K562 (cell line): Measurements from ENCODE around the gene TUT1. TPM values are rescaled to one million over a fixed set of nuclear protein-coding genes. Genes with fewer than 3 reads are reported as not detected.

Experiments
- ATAC-seq: fragments of 200-7000 bp; cut with Tn5 transposase; 3 replicates; pipeline ENCODE4 v1.9.1; 2020; ENCODE audit warnings: moderate library complexity
- BruUV-seq: library from RNA; stranded (reverse); fragments of 400-500 nt; replicated peaks from 2 replicates; lab custom pipeline; 2021; lab: Mats Ljungman, UMichigan
- CTCF ChIA-PET: fragments of 300-600 bp; formaldehyde crosslinking; extraction: SDS; loops from one replicate; lab custom pipeline; 2021; ENCODE audit warnings: low intra/inter-chr PET ratio; lab: Yijun Ruan, JAX
- POLR2A ChIA-PET: fragments of 300-600, 350-650 bp; sonication (Branson Sonifier 250); formaldehyde crosslinking; extraction: SDS; loops from one replicate; lab custom pipeline; 2021; ENCODE audit warnings: antibody characterized with exemption, inconsistent platforms; lab: Yijun Ruan, JAX
- DNase-seq, 4 experiments: peaks; one replicate each; pipeline versions ENCODE4 v3.0.0 to v3.0.0-alpha.2; 2011 to 2018; ENCODE audit warnings: low spot score in 3 of 4, mixed read lengths in 3 of 4; ENCODE audit errors: extremely low read depth in 1 of 4
- FAIRE-seq: peaks from 2 replicates; lab custom pipeline; 2011; peaks lifted over from hg19 to GRCh38; lab: Jason Lieb, UNC
- H2AFZ ChIP-seq: 2 replicates; pipeline ENCODE4 v1.6.0; 2011; ENCODE audit warnings: low read depth, low read length, control low read depth, inconsistent platforms
- H3K27ac ChIP-seq: fragments of 200-600 bp; 3 replicates; pipeline ENCODE4 v1.8.0; 2011; ENCODE audit warnings: low read depth, mild to moderate bottlenecking, control low read depth, inconsistent platforms, low read length, moderate library complexity, mixed read lengths; ENCODE audit errors: extremely low read depth
- H3K27me3 ChIP-seq, 2 experiments: fragments of 300-600 bp in 1 of 2; 2 replicates in 1 of 2; 3 replicates in 1 of 2; pipeline versions ENCODE4 v1.6.0 to v1.8.0; 2011; ENCODE audit warnings: inconsistent platforms in 2 of 2, low read length in 2 of 2, mild to moderate bottlenecking in 1 of 2, mixed read lengths in 1 of 2, moderate library complexity in 1 of 2; ENCODE audit not compliant: control insufficient read depth in 2 of 2, insufficient read depth in 2 of 2
- H3K36me3 ChIP-seq: fragments of 300-600 bp; 3 replicates; pipeline ENCODE4 v1.8.0; 2011; ENCODE audit warnings: mild to moderate bottlenecking, low read length, inconsistent platforms; ENCODE audit not compliant: control insufficient read depth, insufficient read depth
- H3K4me1 ChIP-seq, 2 experiments: fragments of 200-600 bp in 1 of 2; replicated peaks in 1 of 2; 2 replicates in 1 of 2; 3 replicates in 1 of 2; pipeline versions ENCODE4 v1.5.1 to v1.8.0; 2011; ENCODE audit warnings: inconsistent platforms in 2 of 2, low read length in 2 of 2, mild to moderate bottlenecking in 1 of 2, mixed read lengths in 1 of 2, moderate library complexity in 1 of 2; ENCODE audit not compliant: control insufficient read depth in 2 of 2, insufficient read depth in 2 of 2
- H3K4me2 ChIP-seq: 2 replicates; pipeline ENCODE4 v1.6.1; 2011; ENCODE audit warnings: low read length, control low read depth, inconsistent platforms, mixed read lengths; ENCODE audit not compliant: insufficient read depth
- H3K4me3 ChIP-seq: fragments of 200-600 bp; sonication (generic), shearing (Covaris generic); 2 replicates; pipeline ENCODE4 v1.5.1; 2016; ENCODE audit warnings: control low read depth, inconsistent platforms
- H3K79me2 ChIP-seq: fragments of 200-600 bp; 3 replicates; pipeline ENCODE4 v1.8.0; 2011; ENCODE audit warnings: low read length, inconsistent platforms; ENCODE audit not compliant: control insufficient read depth, insufficient read depth
- H3K9ac ChIP-seq, 2 experiments: 2 replicates each; pipeline versions ENCODE4 v1.6.0 to v1.6.1; 2011; ENCODE audit warnings: low read depth in 2 of 2, low read length in 2 of 2, control low read depth in 1 of 2, inconsistent platforms in 1 of 2, mild to moderate bottlenecking in 1 of 2, mixed read lengths in 1 of 2; ENCODE audit not compliant: insufficient read depth in 1 of 2
- H3K9me1 ChIP-seq: one replicate; pipeline ENCODE4 v1.6.0; 2011; ENCODE audit warnings: inconsistent platforms, mild to moderate bottlenecking, low read length, moderate library complexity; ENCODE audit not compliant: control insufficient read depth, insufficient read depth
- H3K9me3 ChIP-seq: replicated peaks from 2 replicates; pipeline ENCODE4 v1.5.1; 2011; ENCODE audit warnings: low read depth, low read length, inconsistent platforms; ENCODE audit not compliant: control insufficient read depth, insufficient read depth
- H4K20me1 ChIP-seq: replicated peaks from 2 replicates; pipeline ENCODE4 v1.6.1; 2011; ENCODE audit warnings: low read length, inconsistent platforms, mixed read lengths; ENCODE audit not compliant: control insufficient read depth, insufficient read depth
- ARID4B ChIP-seq: sonication (generic); formaldehyde crosslinking; IDR thresholded peaks from 2 replicates; pipeline ENCODE4 v1.8.0; 2022; ENCODE audit warnings: mild to moderate bottlenecking, missing genetic modification reagents
- BRCA1 ChIP-seq, 2 experiments: fragments of 450-650 bp in 1 of 2; sonication (generic) in 1 of 2; formaldehyde crosslinking in 1 of 2; IDR thresholded peaks; 2 replicates each; pipeline versions ENCODE4 v1.5.0 to v1.6.1; 2017 to 2020; ENCODE audit warnings: mild to moderate bottlenecking in 1 of 2, missing genetic modification reagents in 1 of 2
- HDAC8 ChIP-seq: fragments of 450-650 bp; IDR thresholded peaks from 2 replicates; pipeline ENCODE4 v1.6.1; 2016; ENCODE audit warnings: mild to moderate bottlenecking, missing genetic modification characterization, moderate library complexity, missing compliant biosample characterization
- POLR2G ChIP-seq: fragments of 200-400 bp; formaldehyde crosslinking; IDR thresholded peaks from 2 replicates; pipeline ENCODE4 v1.6.1; 2017; ENCODE audit warnings: low read depth, mild to moderate bottlenecking, antibody characterized with exemption, low read length, moderate library complexity
- RBFOX2 ChIP-seq: fragments of 200-400 bp; formaldehyde crosslinking; IDR thresholded peaks from 2 replicates; pipeline ENCODE4 v1.6.1; 2017; ENCODE audit warnings: low read depth, mild to moderate bottlenecking, low read length, moderate library complexity
- RUNX1 ChIP-seq: sonication (generic); IDR thresholded peaks from 2 replicates; pipeline ENCODE4 v1.6.1; 2016; ENCODE audit warnings: antibody characterized with exemption, low read depth
- SOX6 ChIP-seq: fragments of 450-650 bp; IDR thresholded peaks from 2 replicates; pipeline ENCODE4 v1.6.1; 2014; ENCODE audit warnings: mild to moderate bottlenecking
- TAF1 ChIP-seq: IDR thresholded peaks from 2 replicates; pipeline ENCODE4 v1.6.1; 2011; ENCODE audit warnings: mild to moderate bottlenecking, low read length, moderate library complexity; ENCODE audit not compliant: insufficient read depth, control insufficient read depth, severe bottlenecking; ENCODE audit errors: extremely low read depth
- TARDBP ChIP-seq: fragments of 450-650 bp; IDR thresholded peaks from 2 replicates; pipeline ENCODE4 v1.6.1; 2016
- XRCC4 ChIP-seq: IDR thresholded peaks from one replicate; pipeline ENCODE4 v1.6.1; 2011; ENCODE audit not compliant: insufficient read depth, insufficient read length; ENCODE audit errors: extremely low read depth
- ZBTB1 ChIP-seq: sonication (generic); formaldehyde crosslinking; IDR thresholded peaks from 2 replicates; pipeline ENCODE4 v1.8.1; 2023; ENCODE audit warnings: missing genetic modification reagents, low read depth, mild to moderate bottlenecking, borderline replicate concordance
- ZNF175 ChIP-seq: fragments of 200-800 bp; sonication (Bioruptor generic); IDR thresholded peaks from 2 replicates; pipeline ENCODE4 v1.6.1; 2016; ENCODE audit warnings: low read depth, mild to moderate bottlenecking, missing genetic modification characterization, missing compliant biosample characterization
- ZNF274 ChIP-seq: IDR thresholded peaks from 2 replicates; pipeline ENCODE4 v1.6.1; 2011; ENCODE audit warnings: low read depth, mild to moderate bottlenecking, low read length, moderate library complexity, borderline replicate concordance
- ZNF696 ChIP-seq: fragments of 250-450 bp; sonication (Bioruptor Pico); conservative IDR thresholded peaks from 2 replicates; pipeline ENCODE4 v1.4.0; 2020; ENCODE audit warnings: mild to moderate bottlenecking, moderate library complexity
- WGBS: fragments of 100-300 bp; shearing (Covaris generic); methylation state at CpG from one replicate; pipeline ENCODE4 v1.1.6; 2016; ENCODE audit warnings: low coverage, mixed read lengths; ENCODE audit not compliant: insufficient coverage; ENCODE audit errors: missing lambda C conversion rate; 5-methylcytosine and 5-hydroxymethylcytosine counted together
- in situ Hi-C: fragments of 300-500 bp; cut with MboI; formaldehyde crosslinking; loops from 4 replicates; pipeline ENCODE4 v1.15.0; 2018; ENCODE audit warnings: inconsistent platforms, mixed read lengths
- intact Hi-C: fragments of 100-400 bp; cut with micrococcal nuclease; formaldehyde crosslinking; loops from 2 replicates; pipeline ENCODE4 v1.14.2; 2022
- polyA plus RNA-seq, 8 experiments: library from polyadenylated mRNA; depleted of rRNA in 4 of 8; stranded (reverse) in 5 of 8; unstranded in 3 of 8; fragments of >200 nt; fragmentation: Nextera tagmentation in 2 of 8; fragmentation: Illumina TruSeq in 1 of 8; extraction: Ambion mirVana in 2 of 8; extraction: Trizol in 1 of 8; gene quantifications; 2 replicates each; pipeline versions ENCODE4 v1.2.1 to v1.2.3, GENCODE V29; 2011 to 2014; ENCODE audit warnings: inconsistent platforms in 1 of 8, missing spikeins in 1 of 8
- total RNA-seq, 7 experiments: library from RNA; depleted of rRNA in 6 of 7; stranded (reverse); fragments of >200 nt in 6 of 7; fragmentation: Illumina TruSeq in 2 of 7; extraction: Trizol in 2 of 7; gene quantifications; 2 replicates each; pipeline versions ENCODE4 v1.2.1 to v1.2.3, GENCODE V29; 2011 to 2021; ENCODE audit warnings: low replicate concordance in 1 of 7
- TF ChIP-seq, protein P1 (sequence below): sonication (generic); formaldehyde crosslinking; IDR thresholded peaks from 2 replicates; pipeline ENCODE4 v1.8.1; 2023; ENCODE audit warnings: mild to moderate bottlenecking, missing genetic modification reagents

TUT1 gene
- total and polyA plus RNA-seq, 9 of the 15 experiments (the other 6 are each of a cell fraction or from before 2014, with no cell fraction given): 0.66 to 44.3 (median 15.7) TPM

DNA sequence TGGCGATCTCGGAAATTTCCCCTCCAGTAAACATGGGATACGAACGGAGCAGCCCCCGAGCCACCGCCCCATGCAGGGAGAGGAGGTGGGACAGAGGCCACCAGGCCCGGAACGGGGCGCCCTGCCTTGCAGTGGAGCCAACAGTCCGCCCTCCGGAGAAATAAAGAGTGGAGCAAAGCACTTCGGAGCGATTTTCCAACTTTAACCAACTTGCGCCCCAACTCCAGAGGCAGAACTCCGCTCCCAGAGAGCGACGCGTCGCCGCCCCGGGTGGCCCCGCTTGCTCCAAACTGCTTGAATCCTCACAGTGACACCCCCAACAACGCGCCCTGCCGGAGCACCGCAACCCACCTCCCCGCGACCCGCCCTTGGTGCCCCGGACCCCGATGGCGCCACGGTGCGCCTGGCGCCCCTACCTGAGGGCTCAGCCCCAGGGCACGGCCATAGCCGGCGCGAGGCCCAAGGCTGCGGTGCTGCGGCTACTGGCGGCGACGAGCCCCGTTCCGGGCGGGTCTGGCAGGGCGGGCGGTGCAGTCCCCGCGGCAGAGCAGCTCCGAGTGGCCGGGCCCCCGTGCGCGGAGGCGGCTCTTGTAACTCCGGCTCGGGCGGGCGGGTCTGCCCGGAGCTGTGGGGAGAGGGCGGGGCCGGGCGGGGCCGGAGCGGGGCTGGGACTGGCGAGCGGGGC lies 44.9 kb downstream of the TUT1 start, which contains the start of gene AHNAK:
TSS of gene AHNAK (minus strand) at position 563 of the 685 bp plus-strand sequence. CDS start 10,708 bp downstream, outside the sequence.
- H3K79me2 ChIP-seq: peaks cover 49% of the 10 kb centered on the region
- no peaks in the 10 kb centered on the region for H3K9me3 ChIP-seq
- under 1% methylated on average over 32 of the region's 69 CpGs for WGBS
- H2AFZ ChIP-seq: peak within 1 kb of the TSS; percentile 84
- H4K20me1 ChIP-seq: no peaks in the 10 kb centered on the region; the same call in 1 of the 2 replicates
- H3K27me3 ChIP-seq: no peaks in the 10 kb centered on the region
- DNase-seq: peak; percentile 81 to 87 (median 84)
- BruUV-seq: no TSS peak
- peak; percentile 78 for ATAC-seq
- no peaks in the 10 kb centered on the region for H3K36me3 ChIP-seq
- CTCF ChIA-PET: interaction anchor here (0.5 to 2.0 kb wide), 3 partner anchors 10 to 152 kb away, joined by 3 to 6 read pairs (median 3); no protein-coding TSS in a partner anchor
- H3K4me2 ChIP-seq: peak within 1 kb of the TSS; percentile 86
- H3K4me1 ChIP-seq: peaks cover 56 to 75% of the 10 kb centered on the region in 2 experiments
- FAIRE-seq: no peak
- intact Hi-C loops (no loop called here), in situ Hi-C loops (no loop called here)
- H3K9me1 ChIP-seq: peaks cover 6% of the 10 kb centered on the region
- POLR2A ChIA-PET: interaction anchor here (0.6 to 1.1 kb wide), 11 partner anchors 9 to 181 kb away, joined by 3 to 7 read pairs (median 4); partner anchors contain the start of genes HNRNPUL2 and TUT1
- H3K9ac ChIP-seq: peak within 1 kb of the TSS; percentile 66 to 95
- H3K4me3 ChIP-seq: peak within 1 kb of the TSS; percentile 67
- H3K27ac ChIP-seq: peak within 1 kb of the TSS; percentile 66
- no peak for TF ChIP-seq XRCC4
- no peak for TF ChIP-seq RUNX1
- peak; percentile 92 for TF ChIP-seq POLR2G
- peak; percentile 58; the same call in 1 of the 2 replicates for TF ChIP-seq ARID4B (CRISPR knock-in tag)
- TF ChIP-seq ZBTB1 (CRISPR knock-in tag): 0 out of 2 replicates have a peak, but pooled peaks have one; percentile 39
- TF ChIP-seq ZNF274: no peak
- TF ChIP-seq TARDBP: 0 out of 2 replicates have a peak, but pooled peaks have one; percentile 35
- no peak for TF ChIP-seq SOX6
- no peak for TF ChIP-seq BRCA1 (IDR thresholded peaks at IDR 0.05)
- no peak for TF ChIP-seq BRCA1 (CRISPR knock-in tag; IDR thresholded peaks at IDR 0.05)
- TF ChIP-seq ZNF696 (CRISPR knock-in tag): no peak
- TF ChIP-seq ZNF175 (CRISPR knock-in tag): no peak
- no peak for TF ChIP-seq HDAC8 (tag)
- peak; percentile 50 for TF ChIP-seq TAF1
- peak; percentile 77 for TF ChIP-seq RBFOX2
- TF ChIP-seq, protein P1, sequence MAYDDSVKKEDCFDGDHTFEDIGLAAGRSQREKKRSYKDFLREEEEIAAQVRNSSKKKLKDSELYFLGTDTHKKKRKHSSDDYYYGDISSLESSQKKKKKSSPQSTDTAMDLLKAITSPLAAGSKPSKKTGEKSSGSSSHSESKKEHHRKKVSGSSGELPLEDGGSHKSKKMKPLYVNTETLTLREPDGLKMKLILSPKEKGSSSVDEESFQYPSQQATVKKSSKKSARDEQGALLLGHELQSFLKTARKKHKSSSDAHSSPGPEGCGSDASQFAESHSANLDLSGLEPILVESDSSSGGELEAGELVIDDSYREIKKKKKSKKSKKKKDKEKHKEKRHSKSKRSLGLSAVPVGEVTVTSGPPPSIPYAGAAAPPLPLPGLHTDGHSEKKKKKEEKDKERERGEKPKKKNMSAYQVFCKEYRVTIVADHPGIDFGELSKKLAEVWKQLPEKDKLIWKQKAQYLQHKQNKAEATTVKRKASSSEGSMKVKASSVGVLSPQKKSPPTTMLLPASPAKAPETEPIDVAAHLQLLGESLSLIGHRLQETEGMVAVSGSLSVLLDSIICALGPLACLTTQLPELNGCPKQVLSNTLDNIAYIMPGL (CRISPR knock-in tag): 0 out of 2 replicates have a peak, but pooled peaks have one; percentile 39
